Measurements from ENCODE around the gene XRCC5.
"Not testable (repeated sequence)": the region's sequence is repeated elsewhere in the genome, so short reads cannot be mapped to it uniquely, and the experiment has no call there.

XRCC5 gene

DNA sequence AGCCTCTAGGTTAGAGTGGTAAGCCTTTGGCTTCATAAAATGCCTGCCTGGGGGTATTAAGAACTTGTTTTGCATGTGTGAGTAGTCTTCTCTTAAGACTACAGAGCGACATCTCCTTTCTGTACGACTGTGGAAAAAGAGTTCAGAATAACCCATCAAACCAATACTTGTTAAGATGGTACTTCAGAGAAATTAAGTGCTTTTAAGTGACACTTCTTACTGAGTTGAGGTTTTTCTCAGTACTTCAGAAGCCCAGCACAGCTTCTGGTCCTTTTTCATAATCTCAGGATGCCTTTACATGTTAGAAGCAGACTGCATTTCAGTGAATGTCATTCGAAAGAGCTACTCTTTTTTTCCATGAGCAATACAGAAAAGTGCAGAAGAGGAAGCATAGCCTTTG is 10.8 kb downstream of the XRCC5 start:
- DNase-seq = no peak

DNA sequence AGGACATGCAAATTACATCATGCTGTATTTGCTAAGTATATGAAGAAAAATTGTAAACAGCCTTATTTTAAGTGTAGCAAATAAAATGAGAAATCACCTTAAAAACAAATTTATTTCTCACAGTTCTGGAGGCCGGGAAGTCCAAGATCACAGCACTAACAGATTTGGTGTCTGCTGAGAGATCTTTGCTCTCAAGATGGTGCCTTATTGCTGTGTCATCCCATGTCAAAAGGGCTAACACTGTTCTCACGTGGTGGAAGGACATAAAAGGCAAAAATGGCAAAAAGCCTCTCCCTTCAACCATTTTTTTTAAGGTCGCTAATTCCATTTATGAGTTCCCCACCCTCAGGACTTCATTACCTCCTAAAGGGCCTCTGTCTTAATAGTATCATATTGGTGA is 12.1 kb downstream of the XRCC5 start:
- DNase-seq = no peak

DNA sequence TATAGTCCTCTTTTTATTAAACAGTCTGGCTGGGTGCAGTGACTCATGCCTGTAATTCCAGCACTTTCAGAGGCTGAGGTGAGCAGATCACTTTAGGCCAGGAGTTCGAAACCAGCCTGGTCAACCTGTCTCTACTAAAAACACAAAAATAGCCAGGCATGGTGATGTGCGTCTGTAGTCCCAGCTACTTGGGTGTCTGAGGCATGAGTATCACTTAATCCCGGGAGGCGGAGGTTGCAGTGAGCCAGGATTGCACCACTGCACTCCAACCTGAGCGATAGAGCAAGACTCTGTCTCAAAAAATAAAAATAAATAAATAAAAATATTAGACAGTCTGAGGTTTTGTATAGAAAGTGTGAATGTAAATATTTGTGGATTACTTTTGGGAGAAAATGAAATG is 17.8 kb downstream of the XRCC5 start:
- DNase-seq = no peak

DNA sequence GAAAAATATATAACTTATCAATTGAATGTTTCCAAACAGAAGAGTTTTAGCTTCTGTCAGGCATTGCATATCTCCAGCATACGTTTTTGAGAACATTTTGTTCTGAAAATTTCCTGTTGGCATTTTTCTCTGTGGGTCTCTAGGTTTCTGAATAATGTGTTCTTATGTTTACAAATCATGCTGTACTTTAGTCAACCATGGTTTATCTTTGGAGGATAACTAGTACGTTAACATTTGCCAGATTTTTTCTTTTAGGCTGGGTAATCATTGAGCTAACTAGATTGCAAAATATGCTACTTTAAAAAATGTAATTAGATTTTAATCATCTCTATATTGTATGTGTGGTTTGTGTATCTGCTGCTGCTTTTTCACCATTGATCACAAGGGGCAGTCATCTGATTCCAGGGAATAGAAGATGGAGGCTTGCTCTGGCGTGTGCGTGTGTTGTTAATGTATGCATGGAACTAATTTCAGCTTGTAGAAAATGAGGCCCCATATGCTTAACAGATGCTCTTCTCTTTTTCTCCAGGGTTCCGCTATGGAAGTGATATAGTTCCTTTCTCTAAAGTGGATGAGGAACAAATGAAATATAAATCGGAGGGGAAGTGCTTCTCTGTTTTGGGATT is 21.3 kb downstream of the XRCC5 start:
- no peak for DNase-seq

DNA sequence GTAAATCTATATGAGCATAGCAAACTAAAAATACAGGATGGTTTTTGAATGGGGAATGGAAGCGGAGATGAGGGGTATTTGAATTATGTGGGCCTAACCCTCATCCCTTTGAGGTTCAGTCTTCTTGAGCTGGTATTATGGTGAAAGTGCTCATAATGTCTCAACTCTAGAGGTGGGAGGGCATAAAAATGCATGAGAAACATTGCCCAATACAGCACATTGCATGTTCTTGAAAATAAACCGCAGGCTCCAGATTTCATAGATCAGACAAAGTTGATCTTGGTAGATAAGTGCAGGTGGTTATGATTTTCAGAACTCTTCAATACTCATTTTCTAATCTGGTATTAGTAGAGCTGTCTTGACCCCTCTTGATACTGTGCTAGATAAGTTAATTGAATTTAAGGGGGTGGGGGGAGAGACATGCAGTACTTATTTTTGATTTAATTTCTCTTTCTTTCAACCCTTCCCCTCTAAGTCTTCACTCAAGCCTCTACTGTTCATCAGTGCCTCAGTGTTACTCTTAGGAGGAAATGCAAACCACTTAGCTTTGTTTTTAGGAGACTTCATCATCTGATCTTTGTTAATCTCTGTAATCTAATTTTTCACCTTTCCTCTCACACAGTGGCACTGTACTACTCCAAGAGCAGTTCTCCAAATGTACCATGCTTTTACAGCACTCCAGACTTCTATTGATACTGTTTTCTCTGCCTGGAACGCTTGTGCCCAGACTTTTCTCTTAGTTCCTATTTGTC is 22.2 kb downstream of the XRCC5 start:
- no peak for DNase-seq

DNA sequence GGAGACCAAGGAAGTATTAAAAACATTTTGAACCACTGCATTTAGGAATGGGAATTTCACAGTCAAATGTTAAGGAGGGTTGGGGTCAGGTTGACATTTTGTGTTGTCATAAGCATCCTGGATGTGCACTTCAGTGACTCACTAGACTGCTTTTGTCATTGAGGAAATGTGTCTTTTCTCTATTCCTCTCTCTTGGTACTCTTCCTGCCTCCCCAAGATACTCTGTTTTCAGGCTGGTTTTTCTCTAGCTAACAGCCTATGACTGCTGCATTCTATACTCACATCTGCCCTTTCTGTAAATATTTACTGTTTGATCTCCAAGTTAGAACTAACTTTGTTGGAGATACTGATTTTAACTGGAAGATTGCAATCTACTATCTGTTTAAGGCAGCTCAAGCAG is 23.4 kb downstream of the XRCC5 start:
- no peak for DNase-seq

DNA sequence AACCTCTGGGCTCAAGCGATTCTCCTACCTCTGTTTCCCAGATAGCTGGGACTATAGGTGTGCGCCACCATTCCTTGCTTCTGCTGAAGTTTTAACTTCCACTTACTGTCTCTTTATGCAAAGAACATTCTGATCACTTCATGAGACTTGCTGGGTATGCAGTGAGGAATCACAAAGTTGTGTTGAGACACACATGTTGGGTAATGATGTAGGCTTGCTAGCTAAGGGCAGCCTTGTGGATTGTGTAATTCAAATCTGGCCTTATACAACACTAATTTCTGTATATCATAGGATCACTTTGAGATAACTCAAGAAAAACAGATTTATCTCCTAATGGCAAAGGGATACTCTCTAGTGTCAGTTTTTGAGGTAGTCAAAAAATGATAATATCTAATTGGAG is 24.2 kb downstream of the XRCC5 start:
- no peak for DNase-seq

DNA sequence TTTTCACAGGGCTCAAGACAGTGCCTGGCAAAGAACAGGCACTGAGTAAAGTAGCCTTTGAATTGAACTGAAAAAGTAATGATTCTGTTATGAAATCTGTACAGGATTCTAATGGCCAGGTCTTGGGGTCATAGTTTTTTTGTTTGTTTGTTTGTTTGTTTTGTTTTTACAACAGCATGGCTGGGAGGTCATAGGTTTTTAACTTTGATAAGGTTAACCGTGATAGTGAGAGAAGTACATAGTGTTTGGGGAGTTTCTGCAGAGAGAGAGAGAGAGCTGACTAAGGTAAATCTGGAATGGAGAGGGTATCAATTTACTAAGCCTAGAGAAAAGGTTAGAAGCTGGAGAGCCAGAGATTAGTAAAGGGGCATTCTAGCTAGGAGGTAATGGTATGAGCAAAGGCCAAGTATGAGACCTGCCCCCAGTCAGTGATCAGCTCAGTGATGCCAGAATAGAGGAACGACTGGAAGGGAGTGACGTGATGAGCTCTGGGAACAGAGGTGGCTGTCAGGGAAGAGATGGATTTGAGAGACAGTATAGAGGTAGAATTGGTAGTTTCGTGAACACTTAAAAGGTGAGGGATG is 25.9 kb downstream of the XRCC5 start:
- no peak for DNase-seq

DNA sequence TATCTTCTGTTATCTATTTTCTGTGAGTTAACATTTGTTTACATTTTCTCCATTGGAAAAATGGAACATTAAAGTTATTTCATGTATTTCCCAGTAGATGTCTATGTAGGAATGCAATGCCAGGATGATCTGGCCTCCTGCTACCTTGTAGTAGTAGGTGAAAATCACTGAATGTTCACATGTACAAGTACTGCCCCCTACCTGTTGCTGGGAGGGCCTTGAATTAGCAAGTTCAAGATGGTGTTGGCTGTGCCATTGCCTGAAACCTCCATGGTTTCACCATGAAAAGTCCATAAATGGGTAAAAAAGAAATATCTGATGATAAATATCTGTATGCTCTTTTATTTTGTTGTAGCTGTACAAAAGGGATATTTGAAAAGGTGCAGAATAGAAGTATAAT is 30.7 kb downstream of the XRCC5 start:
- no peak for DNase-seq

DNA sequence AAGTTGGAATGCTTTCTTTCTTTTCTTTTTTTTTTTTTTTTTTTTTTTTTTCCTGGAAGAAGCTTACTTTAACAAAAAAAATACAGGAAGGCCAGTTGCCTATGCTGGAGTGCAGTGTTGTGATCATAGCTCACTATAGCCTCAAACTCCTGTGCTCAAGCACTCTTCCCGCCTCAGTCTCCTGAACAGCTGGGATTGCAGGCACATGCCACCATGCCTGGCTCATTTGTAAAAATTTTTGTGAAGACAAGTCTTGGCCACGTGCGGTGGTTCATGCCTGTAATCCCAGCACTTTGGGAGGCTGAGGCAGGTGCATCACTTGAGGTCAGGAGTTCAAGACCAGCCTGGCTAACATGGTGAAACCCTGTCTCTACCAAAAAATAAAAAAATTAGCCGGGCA is 32.4 kb downstream of the XRCC5 start:
- not testable (repeated sequence) for DNase-seq

DNA sequence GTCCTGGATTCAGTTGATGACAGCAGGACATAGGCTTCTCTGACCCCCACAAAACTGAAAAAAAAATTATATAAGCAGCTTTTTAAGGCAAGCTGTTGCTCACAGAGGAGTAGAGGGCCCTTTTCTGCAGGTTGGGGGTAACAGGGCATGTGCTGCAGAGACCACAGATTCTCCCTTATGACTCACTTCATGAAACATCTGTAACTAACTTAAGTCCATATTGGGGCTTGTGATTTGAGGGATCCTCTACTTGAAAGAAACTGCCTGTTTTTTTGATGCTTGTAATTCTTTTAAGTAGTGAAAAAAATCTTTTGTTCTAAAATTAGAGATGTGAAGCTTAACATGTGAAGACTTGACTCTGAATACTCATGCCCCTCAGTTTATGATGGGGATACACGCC is 33.4 kb downstream of the XRCC5 start:
- DNase-seq = no peak

DNA sequence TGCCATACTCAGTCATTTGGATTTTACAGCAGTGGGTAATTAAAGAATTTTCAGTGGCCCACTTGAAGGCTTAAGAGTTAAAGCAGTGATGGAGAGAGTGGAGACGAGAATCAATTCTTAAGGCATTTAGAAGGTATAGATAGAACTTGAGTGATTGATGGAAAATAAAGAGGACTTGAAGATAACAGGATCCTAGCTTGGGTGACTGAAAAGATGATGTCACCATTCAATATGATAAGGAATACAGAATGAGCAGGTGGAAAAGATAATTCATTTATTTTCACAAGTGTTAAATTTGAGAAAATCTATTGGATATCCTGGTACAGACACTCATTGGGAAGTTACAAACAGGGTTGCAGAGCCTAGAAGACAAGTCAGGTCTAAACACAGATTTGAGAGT is 35.2 kb downstream of the XRCC5 start:
- no peak for DNase-seq

DNA sequence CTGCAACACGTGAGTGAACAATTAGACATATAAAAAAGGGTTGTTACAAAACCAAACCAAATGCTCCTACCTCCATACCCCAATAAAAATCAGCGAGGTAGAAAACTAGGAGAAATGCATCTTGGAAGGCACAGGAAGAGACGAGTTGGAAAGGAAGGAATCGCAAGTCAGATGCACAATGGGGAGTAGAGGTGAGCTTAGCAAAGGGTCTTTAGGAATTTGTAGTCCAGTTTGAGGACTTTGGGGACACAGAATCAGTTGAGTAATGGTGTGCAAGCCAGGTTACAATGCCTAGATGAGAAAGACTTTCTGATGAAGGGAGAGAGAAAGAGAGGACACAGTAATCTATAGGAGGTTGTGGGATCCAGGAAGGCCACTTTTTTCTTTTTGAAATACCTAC is 35.7 kb downstream of the XRCC5 start:
- no peak for DNase-seq

DNA sequence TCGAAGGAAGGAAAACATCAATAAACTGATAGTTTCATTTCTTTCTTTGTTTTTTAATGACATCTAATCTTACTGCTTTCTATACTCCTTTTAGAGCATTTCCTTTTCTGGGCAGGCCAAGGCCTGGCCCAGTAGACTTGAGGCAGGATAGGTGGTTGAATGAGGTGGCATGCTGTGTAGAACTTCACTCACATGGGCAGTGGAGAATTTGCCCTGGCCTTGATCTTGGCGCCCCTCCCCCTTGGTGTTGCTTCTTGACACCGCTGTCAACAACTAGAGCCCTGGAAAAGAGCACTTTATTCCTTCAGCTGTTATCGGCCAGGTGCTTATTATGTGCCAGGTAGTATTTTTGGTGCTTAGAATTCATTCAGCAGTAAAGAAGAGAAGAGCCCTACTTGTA is 37.4 kb downstream of the XRCC5 start:
- no peak for DNase-seq

DNA sequence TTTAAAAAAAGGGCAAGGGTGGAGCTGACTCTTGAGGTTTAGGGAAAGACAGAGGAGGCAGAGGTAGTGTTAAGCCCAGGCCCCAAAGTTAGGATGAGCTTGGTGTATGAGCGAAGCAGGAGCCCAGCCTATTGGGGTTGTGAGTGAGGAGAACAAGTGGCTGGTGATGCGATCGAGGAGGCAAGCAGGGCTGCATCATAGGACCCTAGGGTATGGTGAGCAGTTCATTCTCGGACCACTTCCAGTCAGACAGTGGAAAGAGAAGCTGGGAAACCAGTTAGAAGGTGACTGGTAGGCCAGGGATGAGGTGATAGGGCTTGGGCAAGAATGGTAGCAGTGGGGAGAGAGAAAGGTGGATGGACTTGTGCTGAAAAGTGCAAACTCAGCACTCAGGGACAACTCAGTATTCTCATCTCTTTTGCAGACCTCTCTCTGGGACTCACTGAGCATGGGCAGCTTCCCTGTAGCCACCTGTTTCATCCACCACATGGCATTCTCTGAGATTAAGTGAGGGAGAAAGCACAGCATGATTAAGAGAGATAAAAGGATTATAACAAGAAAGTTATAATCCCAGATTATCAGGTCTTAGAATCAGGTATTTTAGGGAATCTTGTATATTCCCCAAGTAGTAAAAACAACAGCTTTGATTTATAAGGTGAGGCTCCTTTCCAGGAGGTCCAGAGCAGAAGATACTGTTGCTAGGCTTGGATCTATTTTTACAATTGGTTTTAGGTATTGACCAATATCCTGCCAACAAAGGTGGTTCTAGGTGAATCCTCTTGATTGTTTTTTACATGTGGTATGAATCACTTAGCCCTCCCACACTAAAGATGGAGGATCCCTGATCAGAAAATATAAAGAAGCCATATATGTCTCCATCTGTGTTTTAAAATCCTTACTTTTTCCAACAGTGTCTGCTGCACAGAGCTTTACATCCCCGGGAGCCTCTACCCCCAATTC is 38.3 kb downstream of the XRCC5 start:
- no peak for DNase-seq

DNA sequence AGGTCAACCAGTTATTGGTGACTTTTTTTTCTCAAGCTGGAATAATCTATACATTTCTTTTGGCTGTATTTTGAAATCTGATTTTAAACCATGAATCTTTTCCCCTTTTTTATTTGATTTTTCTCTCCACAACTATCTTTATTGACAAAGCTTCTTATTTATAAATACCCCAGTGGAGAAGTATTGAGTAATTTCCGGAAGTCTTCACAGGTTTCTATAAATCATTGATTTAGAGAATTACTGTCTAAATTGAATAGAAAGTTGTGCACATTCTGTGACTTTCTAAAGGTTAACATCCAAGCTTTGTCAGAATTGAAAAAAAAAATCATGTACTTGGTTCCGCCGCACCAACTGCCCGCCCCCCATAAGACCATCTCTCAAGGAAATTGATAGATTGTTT is 39.8 kb downstream of the XRCC5 start:
- DNase-seq = no peak

DNA sequence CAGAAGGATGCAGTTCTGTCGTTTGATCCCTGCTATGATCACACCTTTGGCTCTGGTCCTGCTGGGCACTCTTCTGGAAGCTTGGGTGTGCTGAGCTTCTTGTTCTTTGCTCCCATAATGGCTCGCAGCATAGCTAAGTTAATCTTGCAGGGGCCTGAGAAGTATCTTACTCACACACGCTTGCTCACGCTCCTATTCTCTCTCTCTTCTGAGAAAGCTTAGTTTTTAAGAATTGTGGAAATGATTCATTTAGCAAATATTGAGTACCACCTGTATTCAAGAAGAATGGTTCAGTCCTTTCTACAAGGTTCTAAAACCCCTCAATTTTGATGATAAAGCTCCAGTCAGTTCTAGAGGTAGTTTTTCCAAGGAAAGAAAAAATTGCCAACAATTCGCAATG is 40.6 kb downstream of the XRCC5 start:
- no peak for DNase-seq

DNA sequence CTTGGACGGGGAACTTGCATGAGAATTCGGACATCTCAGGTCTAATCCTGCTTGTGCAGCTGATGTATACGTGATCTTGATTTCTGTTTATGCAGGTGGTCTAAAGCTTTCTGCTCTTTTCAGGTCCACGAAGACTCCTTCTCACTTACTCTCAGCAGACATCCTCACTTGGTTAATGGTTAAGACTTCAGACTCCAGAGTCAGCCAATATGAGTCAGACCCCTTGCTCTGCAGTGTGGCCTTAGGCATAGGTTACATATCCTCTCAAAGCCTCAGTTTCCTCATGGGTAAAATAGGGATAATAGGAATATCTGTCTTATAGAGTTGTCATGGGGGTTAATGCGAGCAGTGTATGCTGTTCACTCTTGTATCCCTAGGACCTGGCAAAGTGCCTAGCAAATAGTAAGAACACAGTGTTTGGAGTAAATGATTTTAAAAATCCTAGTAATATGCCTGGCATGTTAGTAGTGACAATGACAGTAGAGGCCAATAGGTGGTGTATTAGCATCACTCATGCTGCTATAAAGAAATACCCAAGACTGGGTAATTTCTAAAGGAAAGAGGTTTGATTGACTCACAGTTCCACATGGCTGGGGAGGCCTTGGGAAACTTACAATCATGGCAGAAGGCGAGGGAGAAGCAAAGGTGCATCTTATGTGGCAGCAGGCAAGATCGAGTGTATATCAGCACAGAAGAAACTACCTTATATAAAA is 42.3 kb downstream of the XRCC5 start:
- DNase-seq = no peak

DNA sequence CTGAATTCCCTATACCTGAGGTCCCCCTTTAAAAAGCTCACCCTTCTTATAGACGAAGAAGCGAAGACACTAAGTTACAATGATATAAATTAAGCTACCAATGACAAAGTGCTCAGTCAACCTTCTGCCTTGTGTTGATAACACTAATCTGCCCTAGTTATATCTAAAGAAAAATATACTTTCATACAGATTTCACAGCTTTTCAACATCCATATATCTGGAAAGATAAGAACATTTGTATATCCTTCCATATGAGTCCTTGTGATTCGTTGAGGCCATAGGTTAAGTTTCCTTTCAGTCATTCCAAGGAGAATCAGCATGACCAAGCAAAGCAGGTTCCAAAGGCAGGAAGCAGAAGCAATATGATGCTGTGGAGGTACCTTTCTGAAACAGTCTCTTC is 46.8 kb downstream of the XRCC5 start:
- DNase-seq = no peak

DNA sequence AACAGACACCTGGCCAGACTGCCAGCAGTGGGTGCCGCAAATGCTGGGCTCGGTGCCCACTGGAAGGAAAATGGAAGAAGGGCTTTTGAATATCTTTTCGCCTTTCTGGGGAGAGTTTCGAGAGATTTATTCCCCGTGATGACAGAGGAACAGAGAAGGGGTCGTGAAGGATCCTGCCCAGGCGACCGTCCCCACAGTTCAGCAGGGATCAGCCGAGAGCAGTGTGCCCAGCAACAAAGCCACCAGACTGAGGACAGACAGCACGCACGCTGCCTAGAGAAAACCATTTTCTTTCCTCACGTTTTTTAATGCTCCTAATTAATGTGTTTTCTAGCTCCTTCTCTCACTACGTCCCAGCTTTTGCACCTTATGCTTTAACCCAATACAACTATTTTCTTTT is 47.7 kb downstream of the XRCC5 start:
- DNase-seq = no peak

DNA sequence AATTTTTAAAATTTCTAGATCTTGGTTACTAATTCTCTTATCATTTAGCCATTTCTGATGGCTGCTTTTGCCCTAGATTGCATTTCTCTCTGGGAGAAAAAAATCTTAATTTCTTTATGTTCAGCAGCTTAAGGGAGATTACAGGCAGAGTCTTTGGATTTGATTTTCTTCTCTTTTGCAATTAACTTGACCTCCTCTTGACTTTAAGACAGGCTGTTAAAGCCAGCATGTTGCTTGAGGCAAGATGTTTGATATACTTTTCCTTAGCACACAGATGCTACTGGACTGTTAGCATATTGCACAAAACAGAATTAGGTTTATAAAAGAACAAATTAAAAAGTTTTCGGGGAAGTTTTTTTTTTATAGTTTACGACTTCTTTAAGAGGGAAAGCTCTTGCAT is 50.0 kb downstream of the XRCC5 start:
- DNase-seq = no peak

DNA sequence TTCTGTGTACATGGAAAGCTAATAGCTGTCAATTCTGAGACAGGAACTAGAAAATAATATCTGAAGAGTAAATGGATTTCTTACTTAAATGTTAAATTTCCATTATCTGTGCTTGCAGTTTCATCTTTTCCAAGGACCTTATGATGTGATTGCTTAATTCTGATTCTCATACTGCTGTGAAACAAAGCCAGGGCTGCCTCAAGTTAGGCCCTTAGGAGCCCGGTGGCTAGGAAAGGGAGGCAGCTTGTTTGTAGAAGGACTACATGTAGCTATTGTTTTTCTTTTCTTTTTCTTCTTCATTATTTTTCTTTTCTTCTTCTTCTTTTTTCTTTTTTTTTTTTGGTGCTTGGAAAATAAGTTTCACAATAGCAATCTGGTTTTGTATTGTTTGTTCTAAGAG is 50.5 kb downstream of the XRCC5 start:
- no peak for DNase-seq

DNA sequence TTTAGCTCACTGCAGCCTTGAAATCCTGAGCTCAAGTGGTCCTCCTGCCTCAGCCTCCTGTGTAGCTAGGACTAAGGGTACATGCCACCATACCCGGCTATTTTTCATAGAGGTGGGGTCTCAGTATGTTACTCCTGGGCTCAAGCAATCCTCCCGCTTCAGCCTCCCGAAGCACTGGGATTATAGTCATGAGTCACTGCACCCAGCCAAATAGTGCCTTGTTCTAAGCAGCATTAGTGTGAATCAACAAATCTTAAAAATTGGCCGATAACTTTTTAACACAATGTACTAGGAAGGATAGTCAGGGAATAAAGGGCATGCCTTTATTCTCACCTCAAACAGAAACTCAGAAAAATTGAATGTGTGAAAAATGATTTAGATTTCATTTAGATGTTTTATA is 51.6 kb downstream of the XRCC5 start:
- no peak for DNase-seq
